ENCODE measurements around the gene SYT5. TPM values are rescaled to one million over a fixed set of nuclear protein-coding genes. Genes with fewer than 3 reads are reported as not detected.
A peak's percentile ranks its signal among the peaks of the same experiment; 100 is the strongest.

SYT5 gene
- polyA plus RNA-seq, 1 experiment: 0.15 TPM

DNA sequence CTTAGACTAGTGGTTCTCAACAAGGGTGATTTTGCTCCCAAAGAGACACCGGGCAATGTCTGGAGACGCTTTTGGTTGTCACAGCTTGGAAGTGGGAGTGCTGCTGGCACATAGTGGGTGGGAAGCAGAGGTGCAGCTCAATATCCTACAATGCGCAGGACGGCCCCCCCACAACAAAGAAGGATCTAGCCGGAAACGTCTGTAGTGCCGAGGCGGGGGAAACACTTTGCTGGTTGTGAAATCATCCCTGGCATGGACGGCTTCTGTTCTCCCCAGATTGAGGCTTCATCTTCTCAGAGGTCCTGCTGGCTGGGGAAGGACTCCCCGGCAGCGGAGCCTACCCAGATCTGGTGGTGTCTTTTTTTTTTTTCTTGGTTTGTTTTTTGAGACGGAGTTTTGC lies 13.4 kb upstream of the SYT5 start:
- no peaks in the 10 kb centered on the region for H3K27me3 ChIP-seq (ENCODE audit: control insufficient read depth, insufficient read depth, low read length)
- POLR2A ChIA-PET: no interaction called here
- TF ChIP-seq CTCF (IDR thresholded peaks at IDR 0.05; ENCODE audit: low read depth, low read length): no peak
- H3K27ac ChIP-seq (ENCODE audit: low read depth, low read length): no peak overlapping the region
- CTCF ChIA-PET: no interaction called here
- H3K9me3 ChIP-seq (ENCODE audit: control insufficient read depth, insufficient read depth, low read length): no peaks in the 10 kb centered on the region; the same call in 1 of the 2 replicates
- DNase-seq (ENCODE audit: low read depth, low spot score): no peak
- no peak overlapping the region for H3K4me3 ChIP-seq (ENCODE audit: low read depth, low read length)

- POLR2A ChIA-PET: interaction anchor here (0.6 to 1.1 kb wide), 4 partner anchors 20 to 981 kb away, joined by 3 to 5 read pairs (median 3); partner anchors contain the start of gene PTPRH
Measured at GRCh38 chr19:55189403-55189835, 9.3 kb upstream of the SYT5 start.

DNA sequence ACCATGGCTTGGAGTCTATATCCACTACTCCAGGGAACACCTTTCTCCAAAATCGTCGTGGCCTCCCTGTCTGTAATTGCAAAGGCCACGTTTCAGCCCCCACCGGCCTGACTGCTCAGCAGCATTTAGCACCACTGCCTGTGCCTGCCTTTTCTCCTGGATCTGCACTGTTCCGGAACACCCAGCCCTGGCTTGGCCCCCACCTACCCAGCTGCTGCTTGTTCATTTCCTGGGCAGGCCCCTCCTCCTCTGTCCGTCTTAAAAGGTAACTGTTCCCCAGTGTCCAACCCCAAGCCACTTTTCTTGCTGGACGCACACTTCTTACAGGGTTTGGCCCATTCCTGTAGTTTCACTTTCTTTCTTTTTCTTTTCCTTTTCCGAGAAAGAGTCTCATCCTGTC lies 8.5 kb upstream of the SYT5 start:
- H3K4me3 ChIP-seq (ENCODE audit: low read depth, low read length): no peak overlapping the region
- CTCF ChIA-PET: interaction anchor here (0.6 kb wide), 1 partner anchor 279 kb away, joined by 3 read pairs; no protein-coding TSS in a partner anchor
- H3K9me3 ChIP-seq (ENCODE audit: control insufficient read depth, insufficient read depth, low read length): no peaks in the 10 kb centered on the region; the same call in 1 of the 2 replicates
- DNase-seq (ENCODE audit: low read depth, low spot score): no peak
- POLR2A ChIA-PET: no interaction called here
- peaks cover 10% of the 10 kb centered on the region for H3K27me3 ChIP-seq (ENCODE audit: control insufficient read depth, insufficient read depth, low read length)
- H3K27ac ChIP-seq (ENCODE audit: low read depth, low read length): no peak overlapping the region
- TF ChIP-seq CTCF (IDR thresholded peaks at IDR 0.05; ENCODE audit: low read depth, low read length): no peak

More at GRCh38 chr19:55189403-55189835, 9.3 kb upstream of the SYT5 start:
- CTCF ChIA-PET: interaction anchor here (0.6 kb wide), 1 partner anchor 278 kb away, joined by 3 read pairs; no protein-coding TSS in a partner anchor
- Histone ChIP-seq H3K27ac (ENCODE audit: low read depth, low read length) (peak overlapping the region; percentile 73), H3K9me3 (ENCODE audit: control insufficient read depth, insufficient read depth, low read length) (no peaks in the 10 kb centered on the region; the same call in 1 of the 2 replicates), H3K4me3 (ENCODE audit: low read depth, low read length) (no peak overlapping the region), H3K27me3 (ENCODE audit: control insufficient read depth, insufficient read depth, low read length) (peaks cover 10% of the 10 kb centered on the region)
- TF ChIP-seq CTCF (IDR thresholded peaks at IDR 0.05; ENCODE audit: low read depth, low read length): no peak
- DNase-seq (ENCODE audit: low read depth, low spot score): peak; percentile 73

- no peak overlapping the region for H3K4me3 ChIP-seq (ENCODE audit: low read depth, low read length)
- no peak for TF ChIP-seq CTCF (IDR thresholded peaks at IDR 0.05; ENCODE audit: low read depth, low read length)
- H3K27ac ChIP-seq (ENCODE audit: low read depth, low read length): no peak overlapping the region
- ChIA-PET CTCF (no interaction called here), POLR2A (no interaction called here)
- H3K9me3 ChIP-seq (ENCODE audit: control insufficient read depth, insufficient read depth, low read length): no peaks in the 10 kb centered on the region; the same call in 1 of the 2 replicates
- no peak for DNase-seq (ENCODE audit: low read depth, low spot score)
- H3K27me3 ChIP-seq (ENCODE audit: control insufficient read depth, insufficient read depth, low read length): peaks cover 19% of the 10 kb centered on the region
Measured at GRCh38 chr19:55186080-55186479, 6.0 kb upstream of the SYT5 start.

DNA sequence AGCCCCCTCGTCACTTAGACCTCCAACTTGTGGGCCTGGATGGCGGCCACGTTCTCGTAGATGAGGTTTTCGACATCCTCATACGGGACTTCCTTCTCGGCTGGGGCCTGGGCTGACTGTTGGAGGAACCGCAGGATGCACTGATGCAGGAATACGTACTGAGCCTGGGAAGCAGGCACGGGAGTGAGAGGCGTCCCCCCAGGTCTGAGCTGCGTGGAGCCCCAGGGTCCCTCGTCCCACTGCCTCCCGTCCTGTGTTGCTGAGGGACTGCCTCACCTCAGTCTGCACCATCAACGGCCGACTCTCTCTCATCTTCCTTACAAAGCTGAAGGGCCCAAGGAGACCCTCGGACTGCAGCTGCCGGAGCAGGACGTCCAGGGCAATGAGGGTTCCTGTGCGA lies 1.7 kb upstream of the SYT5 start:
- ChIA-PET POLR2A (no interaction called here), CTCF (no interaction called here)
- no peak for TF ChIP-seq CTCF (IDR thresholded peaks at IDR 0.05; ENCODE audit: low read depth, low read length)

More for the DNA sequence above, 1.7 kb upstream of the SYT5 start:
- no peak overlapping the region for H3K27ac ChIP-seq (ENCODE audit: low read depth, low read length)
- H3K27me3 ChIP-seq (ENCODE audit: control insufficient read depth, insufficient read depth, low read length): peaks cover 28% of the 10 kb centered on the region
- no peak for DNase-seq (ENCODE audit: low read depth, low spot score)
- H3K4me3 ChIP-seq (ENCODE audit: low read depth, low read length): no peak overlapping the region
- H3K9me3 ChIP-seq (ENCODE audit: control insufficient read depth, insufficient read depth, low read length): no peaks in the 10 kb centered on the region; the same call in 1 of the 2 replicates

Data from AG04450 (cell line).